ENCODE measurements around the gene GZF1.

The GZF1 gene

GRCh38 chr20:23370274-23370673 lies 8.3 kb downstream of the GZF1 start:
- H3K27ac ChIP-seq (replicated peaks): no peak overlapping the region
- no peak for TF ChIP-seq REST (IDR thresholded peaks at IDR 0.05; ENCODE audit: insufficient replicate concordance, low read depth)
- TF ChIP-seq GABPA (IDR thresholded peaks at IDR 0.05; ENCODE audit: low read depth): no peak
- no peak for TF ChIP-seq POLR2AphosphoS5 (IDR thresholded peaks at IDR 0.05; ENCODE audit: low read depth)
- TF ChIP-seq SPI1 (IDR thresholded peaks at IDR 0.05; ENCODE audit: borderline replicate concordance, low read depth): no peak
- TF ChIP-seq CTCF (IDR thresholded peaks at IDR 0.05; ENCODE audit: insufficient read depth, low read length): no peak

GRCh38 chr20:23370873-23371272 lies 8.9 kb downstream of the GZF1 start:
- H3K27ac ChIP-seq (replicated peaks): no peak overlapping the region
- DNase-seq (ENCODE audit: low read depth in 1 of 2, low spot score in 1 of 2): no peak
- TF ChIP-seq GABPA (IDR thresholded peaks at IDR 0.05; ENCODE audit: low read depth) (no peak), CTCF (IDR thresholded peaks at IDR 0.05; ENCODE audit: insufficient read depth, low read length) (no peak), REST (IDR thresholded peaks at IDR 0.05; ENCODE audit: insufficient replicate concordance, low read depth) (no peak), POLR2AphosphoS5 (IDR thresholded peaks at IDR 0.05; ENCODE audit: low read depth) (no peak), SPI1 (IDR thresholded peaks at IDR 0.05; ENCODE audit: borderline replicate concordance, low read depth) (no peak)
- H3K4me3 ChIP-seq (replicated peaks; ENCODE audit: insufficient read depth, low read length): no peak overlapping the region
- H3K27me3 ChIP-seq (ENCODE audit: insufficient read depth, poor library complexity, severe bottlenecking): no peaks in the 10 kb centered on the region

More at GRCh38 chr20:23370274-23370673, 8.3 kb downstream of the GZF1 start:
- H3K27me3 ChIP-seq (ENCODE audit: insufficient read depth, poor library complexity, severe bottlenecking): no peaks in the 10 kb centered on the region
- DNase-seq (ENCODE audit: low read depth in 1 of 2, low spot score in 1 of 2): no peak
- no peak overlapping the region for H3K4me3 ChIP-seq (replicated peaks; ENCODE audit: insufficient read depth, low read length)

- H3K27me3 ChIP-seq (ENCODE audit: insufficient read depth, poor library complexity, severe bottlenecking): no peaks in the 10 kb centered on the region
- no peak for DNase-seq (ENCODE audit: low read depth in 1 of 2, low spot score in 1 of 2)
- no peak overlapping the region for H3K4me3 ChIP-seq (replicated peaks; ENCODE audit: insufficient read depth, low read length)
- H3K27ac ChIP-seq (replicated peaks): no peak overlapping the region
- TF ChIP-seq CTCF (IDR thresholded peaks at IDR 0.05; ENCODE audit: insufficient read depth, low read length) (no peak), REST (IDR thresholded peaks at IDR 0.05; ENCODE audit: insufficient replicate concordance, low read depth) (no peak), SPI1 (IDR thresholded peaks at IDR 0.05; ENCODE audit: borderline replicate concordance, low read depth) (no peak), GABPA (IDR thresholded peaks at IDR 0.05; ENCODE audit: low read depth) (no peak), POLR2AphosphoS5 (IDR thresholded peaks at IDR 0.05; ENCODE audit: low read depth) (no peak)
These were observed 9.5 kb downstream of the GZF1 start for GRCh38 chr20:23371496-23371895.
